Dermis microvascular lymphatic vessel endothelial cell (primary cell): ENCODE results near the gene DCST2. TPM values are rescaled to one million over a fixed set of nuclear protein-coding genes. Genes with fewer than 3 reads are reported as not detected.

Source experiments
- DNase-seq, 2 donors: peaks; one replicate each; pipeline versions ENCODE4 v3.0.0 to v3.0.0-alpha.2; 2010; ENCODE audit warnings: low read depth in 2 of 2
- total RNA-seq: library from RNA; depleted of rRNA; stranded (reverse); fragments of >200 nt; gene quantifications from 2 replicates; pipeline ENCODE4 v1.2.1, GENCODE V29; 2014

The DCST2 gene
- total RNA-seq, 1 donor from 2014 or later, result under 0.01 TPM

GRCh38 chr1:155026588-155026987, 7.0 kb downstream of the DCST2 start:
- no peak for DNase-seq

GRCh38 chr1:155026154-155026553, 7.4 kb downstream of the DCST2 start:
- no peak for DNase-seq

GRCh38 chr1:155024315-155024714, 9.3 kb downstream of the DCST2 start:
- no peak for DNase-seq

DNA sequence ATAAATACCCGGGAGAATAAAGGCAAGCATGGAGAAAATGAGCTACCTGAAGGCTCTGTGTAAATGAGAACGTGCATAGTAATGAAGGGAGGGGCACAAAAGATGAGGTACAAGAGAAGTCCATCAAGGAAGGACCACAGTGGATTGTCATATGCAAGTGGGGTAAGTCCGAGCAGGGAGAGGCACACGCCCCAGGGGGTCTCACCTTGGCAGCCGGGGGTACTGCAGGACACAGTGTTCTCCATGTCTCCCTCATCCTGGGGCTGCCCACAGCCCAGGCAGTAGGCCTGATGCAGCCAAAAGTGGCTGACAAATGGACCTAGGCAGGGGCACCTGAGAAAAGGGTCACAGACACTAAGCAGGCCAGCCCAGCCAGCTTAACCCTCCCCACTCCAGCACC, 10.0 kb downstream of the DCST2 start:
- DNase-seq, result no peak

DNA sequence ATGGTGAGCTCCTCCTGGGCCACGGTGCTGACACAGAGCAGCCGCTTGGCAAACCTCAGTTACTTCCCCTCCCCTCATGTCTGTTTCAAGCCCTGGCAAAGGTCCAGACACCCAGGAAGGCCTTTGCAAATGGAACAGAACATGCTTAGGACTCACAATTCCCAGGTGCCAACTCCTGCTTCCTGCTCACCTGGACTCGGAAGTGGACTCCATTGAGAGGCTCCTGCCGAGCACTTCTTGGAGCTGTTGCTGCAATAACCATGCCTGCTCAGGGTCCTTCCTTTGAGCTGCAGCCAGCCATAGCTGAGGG, 10.7 kb downstream of the DCST2 start:
- no peak for DNase-seq

DNA sequence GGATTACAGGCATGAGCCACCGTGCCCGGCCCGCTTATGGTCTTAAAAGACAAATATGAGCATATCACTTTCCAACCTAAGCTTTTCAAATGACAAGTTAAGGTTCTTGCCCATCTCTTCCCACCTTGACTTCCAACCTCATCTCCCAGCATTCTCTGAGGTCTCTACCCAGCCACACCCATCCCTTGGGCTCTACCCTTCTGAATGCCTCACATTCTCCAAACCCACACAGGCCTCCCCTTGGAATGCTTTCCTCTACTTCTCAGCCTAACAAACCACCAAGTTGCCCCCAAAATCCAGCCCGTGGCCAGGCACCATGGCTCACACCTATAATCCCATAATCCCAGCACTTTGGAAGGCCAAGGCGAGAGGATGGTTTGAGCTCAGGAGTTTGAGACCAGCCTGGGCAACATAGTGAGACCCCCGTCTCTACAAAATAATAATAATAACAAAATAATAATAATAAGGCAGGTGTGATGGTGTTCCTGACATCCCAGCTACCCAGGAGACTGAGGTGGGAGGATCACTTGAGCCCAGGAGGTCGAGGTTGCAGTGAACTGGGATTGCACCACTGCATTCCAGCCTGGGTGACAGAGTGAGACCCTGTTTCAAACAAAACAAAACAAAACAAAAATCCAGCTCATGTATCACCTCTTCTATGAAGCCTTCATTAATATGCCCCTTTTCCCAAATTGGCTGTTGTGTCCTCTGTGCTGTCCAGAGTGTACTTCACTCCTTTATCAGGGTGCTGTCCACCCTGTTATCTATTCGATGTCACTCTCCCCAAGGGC, 11.2 kb downstream of the DCST2 start:
- DNase-seq, result no peak

- DNase-seq, result no peak
These were observed 14.0 kb downstream of the DCST2 start for GRCh38 chr1:155019377-155020245.

- no peak for DNase-seq
These were observed 14.8 kb downstream of the DCST2 start for GRCh38 chr1:155018617-155019348.

DNA sequence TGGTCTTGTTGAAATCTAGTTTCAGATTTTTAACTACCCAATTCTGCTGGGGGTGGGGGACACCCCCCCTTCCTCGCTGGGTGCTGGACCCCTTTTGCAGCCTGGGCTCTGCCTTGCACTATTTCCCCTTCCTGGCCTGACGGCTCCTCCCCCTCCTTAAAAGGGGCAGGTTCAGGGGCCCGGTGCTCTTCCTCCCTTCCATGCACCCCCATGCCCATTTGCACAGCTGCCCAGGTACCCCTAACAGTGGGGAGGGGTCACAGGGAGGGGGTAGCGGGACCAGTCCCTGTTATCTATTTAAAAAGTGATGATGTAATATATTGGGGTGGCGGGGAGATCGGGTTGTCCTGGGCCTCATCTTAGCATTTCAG, 15.7 kb downstream of the DCST2 start:
- DNase-seq, result no peak

GRCh38 chr1:155017041-155017945, 16.3 kb downstream of the DCST2 start:
- peak; percentile 63 to 94 for DNase-seq

DNA sequence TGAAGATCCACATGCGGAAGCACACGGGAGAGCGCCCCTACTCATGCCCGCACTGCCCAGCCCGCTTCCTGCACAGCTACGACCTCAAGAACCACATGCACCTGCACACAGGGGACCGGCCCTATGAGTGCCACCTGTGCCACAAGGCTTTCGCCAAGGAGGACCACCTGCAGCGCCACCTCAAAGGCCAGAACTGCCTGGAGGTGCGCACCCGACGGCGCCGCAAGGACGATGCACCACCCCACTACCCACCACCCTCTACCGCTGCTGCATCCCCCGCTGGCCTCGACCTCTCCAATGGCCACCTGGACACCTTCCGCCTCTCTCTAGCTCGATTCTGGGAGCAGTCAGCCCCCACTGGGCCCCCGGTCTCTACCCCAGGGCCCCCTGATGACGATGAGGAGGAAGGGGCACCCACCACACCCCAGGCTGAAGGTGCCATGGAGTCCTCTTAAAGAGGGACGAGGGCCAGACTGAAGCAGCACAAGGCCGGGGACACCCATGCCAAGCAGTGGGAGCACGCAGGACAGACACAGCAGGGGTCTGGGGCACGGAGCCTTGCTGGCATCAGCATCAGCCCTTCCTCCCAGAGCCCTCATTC, 17.2 kb downstream of the DCST2 start:
- no peak for DNase-seq

- DNase-seq, result no peak
These were observed 17.9 kb downstream of the DCST2 start for GRCh38 chr1:155015527-155016230.

- DNase-seq, result no peak
These were observed 18.7 kb downstream of the DCST2 start for GRCh38 chr1:155014709-155015508.

DNA sequence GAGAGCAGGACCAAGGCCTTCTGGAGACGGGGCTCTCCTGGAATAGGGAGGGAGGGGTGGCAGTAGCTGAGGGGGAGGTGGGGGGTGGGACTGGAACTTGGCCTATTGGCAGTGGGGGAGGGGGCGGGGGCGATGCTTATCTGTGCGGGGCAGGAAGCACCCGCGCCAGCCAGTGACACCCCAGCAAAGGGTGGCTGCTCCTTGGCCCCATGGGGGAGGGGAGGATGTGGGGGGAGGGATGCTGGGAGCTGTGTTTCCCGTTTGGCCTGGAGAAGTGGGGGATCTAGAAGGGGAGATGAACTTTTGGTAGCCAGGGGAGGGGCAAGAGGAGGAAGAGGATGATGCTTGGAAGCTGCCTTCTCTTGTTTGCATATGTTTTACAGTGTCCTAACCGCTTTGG, 19.9 kb downstream of the DCST2 start:
- no peak for DNase-seq

GRCh38 chr1:155012776-155013602, 20.6 kb downstream of the DCST2 start:
- no peak for DNase-seq

- no peak for DNase-seq
These were observed 21.5 kb downstream of the DCST2 start for GRCh38 chr1:155012026-155012546.

GRCh38 chr1:155011437-155012025, 22.1 kb downstream of the DCST2 start:
- no peak for DNase-seq

- DNase-seq, result no peak
These were observed 22.6 kb downstream of the DCST2 start for GRCh38 chr1:155011004-155011416.
